ENCODE results near the gene TRABD2B.

TRABD2B gene

GRCh38 chr1:47843781-47844557, 153.2 kb downstream of the TRABD2B start:
- DNase-seq, result no peak

- DNase-seq, result no peak
These were observed 154.1 kb downstream of the TRABD2B start for GRCh38 chr1:47843059-47843458.

GRCh38 chr1:47842228-47842919, 154.8 kb downstream of the TRABD2B start:
- no peak for DNase-seq

- no peak for DNase-seq
These were observed 155.8 kb downstream of the TRABD2B start for GRCh38 chr1:47841356-47841755.

- no peak for DNase-seq
These were observed 156.6 kb downstream of the TRABD2B start for GRCh38 chr1:47840393-47841190.

GRCh38 chr1:47839433-47839760, 157.8 kb downstream of the TRABD2B start:
- DNase-seq, result no peak

- DNase-seq, result no peak
These were observed 158.4 kb downstream of the TRABD2B start for GRCh38 chr1:47838562-47839432.

- DNase-seq, result no peak
These were observed 159.2 kb downstream of the TRABD2B start for GRCh38 chr1:47837866-47838561.

GRCh38 chr1:47837056-47837830, 159.9 kb downstream of the TRABD2B start:
- DNase-seq, result no peak

GRCh38 chr1:47835409-47835808, 161.8 kb downstream of the TRABD2B start:
- DNase-seq, result no peak

- no peak for DNase-seq
These were observed 162.9 kb downstream of the TRABD2B start for GRCh38 chr1:47834326-47834725.

GRCh38 chr1:47830641-47831333, 166.4 kb downstream of the TRABD2B start:
- DNase-seq, result no peak

- no peak for DNase-seq
These were observed 167.2 kb downstream of the TRABD2B start for GRCh38 chr1:47830021-47830420.

- no peak for DNase-seq
These were observed 168.2 kb downstream of the TRABD2B start for GRCh38 chr1:47828978-47829377.

- DNase-seq, result no peak
These were observed 170.1 kb downstream of the TRABD2B start for GRCh38 chr1:47827109-47827508.

- no peak for DNase-seq
These were observed 172.5 kb downstream of the TRABD2B start for GRCh38 chr1:47824716-47825115.

- DNase-seq, result no peak
These were observed 172.9 kb downstream of the TRABD2B start for GRCh38 chr1:47824297-47824696.

GRCh38 chr1:47823040-47823808, 174.0 kb downstream of the TRABD2B start:
- DNase-seq, result no peak

GRCh38 chr1:47821760-47822159, 175.4 kb downstream of the TRABD2B start:
- DNase-seq, result no peak

- DNase-seq, result no peak
These were observed 177.7 kb downstream of the TRABD2B start for GRCh38 chr1:47819574-47819888.

All from activated CD8-positive, alpha-beta memory T cell treated with anti-CD3 and anti-CD28 coated beads, Interleukin-2, amount 50 U/mL, for 4 hours (primary cell).